GM23338 (cell line): ENCODE measurements around the gene FERMT3. TPM values are rescaled to one million over a fixed set of nuclear protein-coding genes. Genes with fewer than 3 reads are reported as not detected.
A peak's percentile ranks its signal among the peaks of the same experiment; 100 is the strongest.

Source experiments
- ATAC-seq: fragments of 200-7000 bp; cut with Tn5 transposase; 3 replicates; pipeline ENCODE4 v1.9.1; 2020
- DNase-seq: peaks from one replicate; pipeline ENCODE4 v3.0.0-alpha.2; 2015; ENCODE audit warnings: low spot score
- H2AFZ ChIP-seq: fragments of 200-600 bp; sonication (generic); 2 replicates; pipeline ENCODE4 v1.8.0; 2016; ENCODE audit warnings: antibody characterized with exemption, mild to moderate bottlenecking, moderate library complexity
- H3F3A ChIP-seq: fragments of 200-600 bp; sonication (generic); replicated peaks from 2 replicates; pipeline ENCODE4 v1.8.0; 2017; ENCODE audit warnings: antibody characterized with exemption, mixed run types, low read depth
- H3K27ac ChIP-seq: fragments of 200-600 bp; sonication (generic); 2 replicates; pipeline ENCODE4 v1.6.1; 2016; ENCODE audit warnings: low read depth
- H3K27me3 ChIP-seq: fragments of 200-600 bp; sonication (generic); 2 replicates; pipeline ENCODE4 v1.8.0; 2016; ENCODE audit warnings: mild to moderate bottlenecking, mixed run types, moderate library complexity; ENCODE audit not compliant: insufficient read depth
- H3K36me3 ChIP-seq: fragments of 200-600 bp; sonication (generic); 2 replicates; pipeline ENCODE4 v1.8.0; 2016; ENCODE audit warnings: mild to moderate bottlenecking; ENCODE audit not compliant: insufficient read depth
- H3K4me1 ChIP-seq: fragments of 200-600 bp; sonication (generic); 2 replicates; pipeline ENCODE4 v1.8.0; 2016; ENCODE audit warnings: mild to moderate bottlenecking, moderate library complexity; ENCODE audit not compliant: insufficient read depth
- H3K4me2 ChIP-seq: fragments of 200-600 bp; sonication (generic); 2 replicates; pipeline ENCODE4 v1.7.1; 2017; ENCODE audit warnings: mixed run types
- H3K4me3 ChIP-seq: fragments of 200-600 bp; sonication (generic); 2 replicates; pipeline ENCODE4 v1.6.1; 2016; ENCODE audit warnings: mixed run types
- H3K79me2 ChIP-seq: fragments of 200-600 bp; sonication (generic); replicated peaks from 2 replicates; pipeline ENCODE4 v1.8.0; 2017; ENCODE audit warnings: mild to moderate bottlenecking; ENCODE audit not compliant: insufficient read depth
- H3K9me2 ChIP-seq: fragments of 200-600 bp; sonication (generic); 2 replicates; pipeline ENCODE4 v1.8.0; 2017; ENCODE audit not compliant: insufficient read depth
- H4K20me1 ChIP-seq: fragments of 200-600 bp; sonication (generic); replicated peaks from 2 replicates; pipeline ENCODE4 v1.8.0; 2017; ENCODE audit warnings: mild to moderate bottlenecking; ENCODE audit not compliant: insufficient read depth
- H3K27ac Mint-ChIP-seq: 2 replicates; pipeline ENCODE4 v1.8.0; 2020; ENCODE audit warnings: inconsistent platforms, mild to moderate bottlenecking, moderate library complexity, mixed read lengths
- H3K27me3 Mint-ChIP-seq: 3 replicates; pipeline ENCODE4 v1.8.0; 2022; ENCODE audit warnings: low read depth, mild to moderate bottlenecking, moderate library complexity, mixed read lengths, inconsistent platforms; ENCODE audit not compliant: insufficient read depth, poor library complexity
- H3K36me3 Mint-ChIP-seq: 3 replicates; pipeline ENCODE4 v1.8.0; 2021; ENCODE audit warnings: low read depth, mild to moderate bottlenecking, inconsistent platforms, moderate library complexity, mixed read lengths
- H3K4me1 Mint-ChIP-seq: 3 replicates; pipeline ENCODE4 v1.8.0; 2020; ENCODE audit warnings: mild to moderate bottlenecking, inconsistent platforms, mixed read lengths
- H3K4me3 Mint-ChIP-seq: 3 replicates; pipeline ENCODE4 v1.8.0; 2021; ENCODE audit warnings: moderate library complexity, mild to moderate bottlenecking, inconsistent platforms, mixed read lengths
- H3K9me3 Mint-ChIP-seq: 3 replicates; pipeline ENCODE4 v1.8.0; 2020; ENCODE audit warnings: moderate library complexity, mild to moderate bottlenecking, inconsistent platforms, mixed read lengths
- CREB1 ChIP-seq: fragments of 250-450 bp; sonication (Bioruptor Pico); IDR thresholded peaks from 2 replicates; pipeline ENCODE4 v1.5.0; 2020; ENCODE audit warnings: low read depth, mild to moderate bottlenecking, moderate library complexity
- ETS1 ChIP-seq: IDR thresholded peaks from 2 replicates; pipeline ENCODE4 v1.6.1; 2016; ENCODE audit warnings: antibody characterized with exemption
- EZH2phosphoT487 ChIP-seq: fragments of 200-600 bp; sonication (generic); IDR thresholded peaks from one replicate; pipeline ENCODE4 v1.8.1; 2018; ENCODE audit warnings: antibody characterized with exemption; ENCODE audit not compliant: unreplicated experiment
- JUNB ChIP-seq: IDR thresholded peaks from one replicate; pipeline ENCODE4 v1.6.1; 2016; ENCODE audit warnings: antibody characterized with exemption; ENCODE audit not compliant: unreplicated experiment
- NANOG ChIP-seq: IDR thresholded peaks from 2 replicates; pipeline ENCODE4 v1.6.1; 2016; ENCODE audit warnings: antibody characterized with exemption, borderline replicate concordance
- POLR2AphosphoS5 ChIP-seq: IDR thresholded peaks from 2 replicates; pipeline ENCODE4 v1.6.1; 2016; ENCODE audit warnings: antibody characterized with exemption, low read depth
- REST ChIP-seq: IDR thresholded peaks from one replicate; pipeline ENCODE4 v1.6.1; 2018; ENCODE audit warnings: antibody characterized with exemption; ENCODE audit not compliant: unreplicated experiment
- STAT1 ChIP-seq: IDR thresholded peaks from one replicate; pipeline ENCODE4 v1.6.1; 2016; ENCODE audit warnings: antibody characterized with exemption; ENCODE audit not compliant: unreplicated experiment
- ZNF114 ChIP-seq: fragments of 250-450 bp; sonication (Bioruptor Pico); IDR thresholded peaks from 2 replicates; pipeline ENCODE4 v1.5.0; 2020; ENCODE audit warnings: mild to moderate bottlenecking, moderate library complexity
- ZNF462 ChIP-seq: fragments of 250-450 bp; sonication (Bioruptor Pico); IDR thresholded peaks from 2 replicates; pipeline ENCODE4 v1.5.0; 2020; ENCODE audit warnings: mild to moderate bottlenecking, moderate library complexity
- polyA plus RNA-seq: library from polyadenylated mRNA; unstranded; fragments of >200 nt; fragmentation: Nextera tagmentation; extraction: Ambion mirVana; gene quantifications from 2 replicates; pipeline ENCODE4 v1.2.1, GENCODE V29; 2016
- total RNA-seq: library from RNA; depleted of rRNA; stranded (reverse); fragments of >200 nt; shearing (Covaris generic); gene quantifications from 2 replicates; pipeline ENCODE4 v1.2.3, GENCODE V29; 2014

The FERMT3 gene
- total and polyA plus RNA-seq, 2 experiments from 2014 or later = 1.5 to 1.6 TPM

GRCh38 chr11:64263947-64264317, 57.4 kb downstream of the FERMT3 start:
- Mint-ChIP-seq H3K4me3 (no peak overlapping the region), H3K4me1 (peaks cover 17% of the 10 kb centered on the region), H3K27me3 (peaks cover 10% of the 10 kb centered on the region), H3K9me3 (no peaks in the 10 kb centered on the region; the same call in 2 of the 3 replicates), H3K27ac (no peak overlapping the region), H3K36me3 (peaks cover 72% of the 10 kb centered on the region)
- no peak for ATAC-seq
- H3K36me3 ChIP-seq = peaks cover 6% of the 10 kb centered on the region
- H3K27ac ChIP-seq = 0 out of 2 replicates have a peak overlapping the region, but pooled peaks have one; percentile 32
- TF ChIP-seq ETS1 (no peak), ZNF114 (CRISPR knock-in tag) (no peak), JUNB (no peak), NANOG (no peak), CREB1 (no peak), ZNF462 (no peak), EZH2phosphoT487 (no peak), POLR2AphosphoS5 (no peak), STAT1 (no peak), REST (no peak)
- H2AFZ ChIP-seq = no peak overlapping the region
- 0 out of 2 replicates have a peak, but pooled peaks cover 4% of the 10 kb centered on the region for H4K20me1 ChIP-seq
- peaks cover 12% of the 10 kb centered on the region; the same call in 1 of the 2 replicates for H3F3A ChIP-seq
- no peak for DNase-seq
- H3K4me2 ChIP-seq = no peak overlapping the region
- H3K4me3 ChIP-seq = no peak overlapping the region
- H3K27me3 ChIP-seq = no peaks in the 10 kb centered on the region
- 0 out of 2 replicates have a peak, but pooled peaks cover 8% of the 10 kb centered on the region for H3K4me1 ChIP-seq
- H3K9me2 ChIP-seq = no peaks in the 10 kb centered on the region
- no peaks in the 10 kb centered on the region for H3K79me2 ChIP-seq
